IPS-18a (cell line): Measurements from ENCODE around the gene DBR1.
A peak's percentile ranks its signal among the peaks of the same experiment; 100 is the strongest.

Source experiments
- H3K27ac ChIP-seq: one replicate; pipeline ENCODE4 v1.5.1; 2013; ENCODE audit warnings: low read length
- H3K27me3 ChIP-seq: one replicate; pipeline ENCODE4 v1.6.1; 2013; ENCODE audit warnings: mild to moderate bottlenecking, low read length; ENCODE audit not compliant: control insufficient read depth, insufficient read depth
- H3K36me3 ChIP-seq: one replicate; pipeline ENCODE4 v1.6.1; 2013; ENCODE audit warnings: low read depth, low read length; ENCODE audit not compliant: control insufficient read depth
- H3K4me1 ChIP-seq: one replicate; pipeline ENCODE4 v1.6.1; 2013; ENCODE audit warnings: low read depth, low read length; ENCODE audit not compliant: control insufficient read depth
- H3K4me3 ChIP-seq: one replicate; pipeline ENCODE4 v1.5.1; 2013; ENCODE audit warnings: low read length
- H3K9ac ChIP-seq: one replicate; pipeline ENCODE4 v1.6.1; 2013; ENCODE audit warnings: mild to moderate bottlenecking, low read length, moderate library complexity
- H3K9me3 ChIP-seq: one replicate; pipeline ENCODE4 v1.6.1; 2013; ENCODE audit warnings: low read depth, low read length; ENCODE audit not compliant: control insufficient read depth

DBR1 gene, protein sequence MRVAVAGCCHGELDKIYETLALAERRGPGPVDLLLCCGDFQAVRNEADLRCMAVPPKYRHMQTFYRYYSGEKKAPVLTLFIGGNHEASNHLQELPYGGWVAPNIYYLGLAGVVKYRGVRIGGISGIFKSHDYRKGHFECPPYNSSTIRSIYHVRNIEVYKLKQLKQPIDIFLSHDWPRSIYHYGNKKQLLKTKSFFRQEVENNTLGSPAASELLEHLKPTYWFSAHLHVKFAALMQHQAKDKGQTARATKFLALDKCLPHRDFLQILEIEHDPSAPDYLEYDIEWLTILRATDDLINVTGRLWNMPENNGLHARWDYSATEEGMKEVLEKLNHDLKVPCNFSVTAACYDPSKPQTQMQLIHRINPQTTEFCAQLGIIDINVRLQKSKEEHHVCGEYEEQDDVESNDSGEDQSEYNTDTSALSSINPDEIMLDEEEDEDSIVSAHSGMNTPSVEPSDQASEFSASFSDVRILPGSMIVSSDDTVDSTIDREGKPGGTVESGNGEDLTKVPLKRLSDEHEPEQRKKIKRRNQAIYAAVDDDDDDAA

DNA sequence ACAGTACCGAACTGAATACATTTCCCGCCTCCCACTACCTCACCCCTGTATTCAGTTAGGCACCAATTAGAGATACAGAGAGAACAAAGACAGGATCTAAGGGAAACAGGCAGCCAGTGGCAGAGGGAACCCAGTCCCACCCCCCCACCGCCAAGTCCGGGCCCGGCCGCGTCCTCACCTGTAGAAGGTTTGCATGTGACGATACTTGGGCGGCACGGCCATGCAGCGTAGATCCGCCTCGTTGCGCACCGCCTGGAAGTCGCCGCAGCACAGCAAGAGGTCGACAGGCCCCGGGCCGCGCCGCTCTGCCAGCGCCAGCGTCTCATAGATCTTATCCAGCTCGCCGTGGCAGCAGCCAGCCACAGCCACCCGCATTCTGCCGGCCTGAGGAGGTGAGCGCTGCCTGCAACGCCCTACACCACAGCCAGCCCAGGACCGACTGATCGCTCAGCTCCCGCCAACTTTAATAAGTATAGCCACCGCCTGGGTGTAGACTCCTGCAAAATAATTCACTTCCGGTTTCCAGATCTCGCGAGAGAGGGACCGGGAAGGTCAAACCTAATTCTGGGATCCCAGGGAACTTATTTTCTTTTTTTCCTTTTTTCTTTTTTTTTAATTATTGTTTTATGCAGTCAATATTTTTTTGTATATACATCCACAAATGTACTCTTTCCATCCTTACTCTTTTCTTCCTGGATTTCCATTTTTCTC lies at the start of gene DBR1:
DBR1 (minus strand) TSS at position 501 of the 711 bp plus-strand sequence; CDS start at position 375, 126 bp downstream.
- H3K27ac ChIP-seq = no peak within 1 kb of the TSS
- no peaks in the 10 kb centered on the region for H3K4me1 ChIP-seq
- H3K36me3 ChIP-seq = peaks cover 24% of the 10 kb centered on the region
- no peaks in the 10 kb centered on the region for H3K27me3 ChIP-seq
- peak within 1 kb of the TSS; percentile 71 for H3K4me3 ChIP-seq
- peak within 1 kb of the TSS; percentile 75 for H3K9ac ChIP-seq
- no peaks in the 10 kb centered on the region for H3K9me3 ChIP-seq

DNA sequence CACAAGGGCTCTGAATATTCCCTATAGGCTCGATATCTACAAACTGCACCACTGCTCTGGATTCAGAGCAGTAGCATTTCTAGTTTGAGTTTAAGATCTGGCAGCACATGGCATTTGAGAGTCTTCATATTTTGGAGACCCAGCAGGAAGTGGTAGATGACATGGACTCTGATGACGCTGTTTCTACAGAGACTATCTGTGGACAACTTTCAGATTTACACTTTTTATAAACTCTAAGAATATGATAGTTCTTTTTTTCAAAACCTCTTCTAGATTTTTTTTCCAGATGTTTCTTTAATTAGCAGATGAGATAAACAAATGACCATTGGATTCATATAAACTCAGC lies 48.2 kb upstream of the DBR1 start:
- H3K9me3 ChIP-seq = no peaks in the 10 kb centered on the region
- no peaks in the 10 kb centered on the region for H3K4me1 ChIP-seq
- H3K27me3 ChIP-seq = no peaks in the 10 kb centered on the region
- no peak overlapping the region for H3K4me3 ChIP-seq
- no peak overlapping the region for H3K27ac ChIP-seq
- H3K36me3 ChIP-seq = peaks cover 33% of the 10 kb centered on the region
- H3K9ac ChIP-seq = no peak overlapping the region

DNA sequence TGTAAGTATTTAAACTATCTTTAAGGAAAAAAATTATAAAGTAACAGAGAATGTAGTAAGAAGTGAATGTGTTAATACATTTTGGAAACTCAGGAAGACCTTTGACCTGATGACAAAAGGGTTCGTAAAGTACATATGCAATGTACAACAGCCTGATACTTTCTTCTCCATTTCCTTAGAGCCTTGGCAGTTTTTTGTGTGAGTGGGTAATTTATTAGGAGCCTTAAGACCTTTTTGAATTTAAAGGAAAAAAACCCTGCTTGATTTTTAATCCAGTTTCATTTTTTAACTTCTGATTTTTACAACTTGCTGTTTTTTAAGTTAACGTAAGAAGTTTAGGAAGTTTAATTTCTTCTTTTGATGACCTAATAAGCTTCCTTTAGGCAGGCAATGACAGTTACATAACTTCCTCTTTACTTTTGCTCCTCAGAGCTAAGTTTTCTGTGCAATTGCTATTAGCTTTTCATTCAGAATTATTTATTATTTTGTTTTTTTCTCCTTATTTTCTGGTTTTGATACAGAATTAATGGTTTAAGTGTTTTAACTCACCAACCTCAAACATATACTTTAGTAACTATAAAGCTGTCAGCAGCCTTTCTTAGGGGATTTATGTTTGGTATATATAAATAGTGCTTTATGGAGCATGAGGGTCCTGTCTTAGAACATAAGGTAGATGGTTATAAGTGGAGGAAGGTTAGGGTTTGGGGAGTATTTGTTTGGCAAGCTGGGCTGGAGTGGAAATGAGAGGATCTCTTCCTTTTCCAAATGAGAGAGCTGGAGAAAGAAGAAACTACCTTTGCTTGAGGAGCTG lies 47.6 kb upstream of the DBR1 start:
- Histone ChIP-seq H3K4me3 (no peak overlapping the region), H3K4me1 (no peaks in the 10 kb centered on the region), H3K27ac (no peak overlapping the region), H3K9me3 (no peaks in the 10 kb centered on the region), H3K9ac (no peak overlapping the region), H3K36me3 (peaks cover 30% of the 10 kb centered on the region), H3K27me3 (no peaks in the 10 kb centered on the region)

DNA sequence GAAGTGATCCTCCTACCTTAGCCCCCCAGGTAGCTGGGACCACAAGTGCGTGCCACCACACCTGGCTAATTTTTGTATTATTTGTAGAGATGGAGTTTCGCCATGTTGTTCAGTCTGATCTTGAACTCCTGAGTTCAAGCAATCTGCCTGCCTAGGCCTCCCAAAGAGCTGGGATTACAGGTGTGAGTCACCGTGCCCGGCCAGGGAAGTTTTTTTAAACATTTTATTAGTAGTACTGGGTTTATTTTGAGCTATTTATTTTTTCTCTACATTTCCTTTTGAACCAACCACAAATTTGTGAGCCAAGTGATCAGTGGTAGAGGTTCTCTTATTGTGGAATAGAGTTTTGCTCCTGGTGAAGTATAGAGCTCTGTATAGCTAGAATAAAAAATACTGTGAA lies 46.1 kb upstream of the DBR1 start:
- H3K27me3 ChIP-seq = no peaks in the 10 kb centered on the region
- no peak overlapping the region for H3K27ac ChIP-seq
- H3K4me1 ChIP-seq = no peaks in the 10 kb centered on the region
- H3K4me3 ChIP-seq = no peak overlapping the region
- peaks cover 25% of the 10 kb centered on the region for H3K36me3 ChIP-seq
- no peak overlapping the region for H3K9ac ChIP-seq
- H3K9me3 ChIP-seq = no peaks in the 10 kb centered on the region

DNA sequence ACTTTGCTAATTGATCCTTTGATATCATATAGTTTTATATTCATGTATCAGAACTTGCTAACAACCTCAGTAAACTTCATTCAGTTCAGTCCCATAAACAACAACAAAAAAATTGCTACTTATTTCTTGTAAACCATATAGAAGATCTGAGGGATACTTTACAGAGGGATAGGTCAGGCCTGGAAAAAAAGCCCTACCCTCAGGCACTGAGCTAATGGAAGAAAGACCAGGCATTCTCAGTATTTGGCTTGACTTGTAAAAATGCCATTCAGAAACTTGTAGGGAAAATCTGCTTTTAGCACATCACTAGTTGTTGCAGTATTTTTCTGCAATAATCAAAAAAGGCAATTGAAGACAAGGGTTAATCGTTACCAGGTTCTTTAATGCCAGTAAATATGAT lies 45.5 kb upstream of the DBR1 start:
- no peaks in the 10 kb centered on the region for H3K4me1 ChIP-seq
- no peak overlapping the region for H3K4me3 ChIP-seq
- H3K27ac ChIP-seq = no peak overlapping the region
- H3K9ac ChIP-seq = no peak overlapping the region
- no peaks in the 10 kb centered on the region for H3K9me3 ChIP-seq
- peaks cover 21% of the 10 kb centered on the region for H3K36me3 ChIP-seq
- H3K27me3 ChIP-seq = no peaks in the 10 kb centered on the region

GRCh38 chr3:138219255-138219654 lies 44.5 kb upstream of the DBR1 start:
- Histone ChIP-seq H3K27me3 (no peaks in the 10 kb centered on the region), H3K9me3 (no peaks in the 10 kb centered on the region), H3K4me3 (no peak overlapping the region), H3K4me1 (no peaks in the 10 kb centered on the region), H3K9ac (no peak overlapping the region), H3K36me3 (peaks cover 12% of the 10 kb centered on the region), H3K27ac (no peak overlapping the region)

GRCh38 chr3:138213398-138214085 lies 38.8 kb upstream of the DBR1 start:
- H3K4me3 ChIP-seq = no peak overlapping the region
- H3K36me3 ChIP-seq = no peaks in the 10 kb centered on the region
- no peaks in the 10 kb centered on the region for H3K9me3 ChIP-seq
- peaks cover 11% of the 10 kb centered on the region for H3K4me1 ChIP-seq
- H3K27ac ChIP-seq = no peak overlapping the region
- no peaks in the 10 kb centered on the region for H3K27me3 ChIP-seq
- no peak overlapping the region for H3K9ac ChIP-seq

GRCh38 chr3:138210528-138210927 lies 35.8 kb upstream of the DBR1 start:
- Histone ChIP-seq H3K27ac (peak overlapping the region; percentile 21), H3K36me3 (no peaks in the 10 kb centered on the region), H3K4me3 (no peak overlapping the region), H3K4me1 (peaks cover 11% of the 10 kb centered on the region), H3K9ac (no peak overlapping the region), H3K9me3 (no peaks in the 10 kb centered on the region), H3K27me3 (no peaks in the 10 kb centered on the region)

- H3K4me3 ChIP-seq = no peak overlapping the region
- H3K9me3 ChIP-seq = no peaks in the 10 kb centered on the region
- no peak overlapping the region for H3K27ac ChIP-seq
- H3K27me3 ChIP-seq = no peaks in the 10 kb centered on the region
- H3K36me3 ChIP-seq = no peaks in the 10 kb centered on the region
- H3K9ac ChIP-seq = no peak overlapping the region
- peaks cover 17% of the 10 kb centered on the region for H3K4me1 ChIP-seq
Observed at GRCh38 chr3:138206196-138206595, 31.5 kb upstream of the DBR1 start.

DNA sequence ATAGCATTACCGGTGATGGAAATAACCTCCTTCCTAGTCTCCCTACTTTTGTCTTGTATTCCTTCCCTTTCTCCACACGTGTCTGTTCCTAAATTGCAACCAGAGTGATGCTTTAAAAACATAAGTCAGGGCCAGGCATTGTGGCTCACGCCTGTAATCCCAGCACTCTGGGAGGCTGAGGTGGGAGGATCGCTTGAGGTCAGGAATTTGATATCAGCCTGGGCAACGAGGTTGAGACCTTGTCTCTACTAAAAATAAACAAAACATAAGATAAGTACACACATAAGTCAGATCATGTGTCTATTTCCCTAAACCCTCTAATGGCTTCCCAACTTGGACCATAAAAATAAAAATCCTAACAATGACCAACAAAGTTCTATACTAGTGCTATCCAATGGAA lies 30.8 kb upstream of the DBR1 start:
- Histone ChIP-seq H3K27me3 (no peaks in the 10 kb centered on the region), H3K27ac (no peak overlapping the region), H3K36me3 (no peaks in the 10 kb centered on the region), H3K9ac (no peak overlapping the region), H3K4me1 (peaks cover 14% of the 10 kb centered on the region), H3K9me3 (no peaks in the 10 kb centered on the region), H3K4me3 (no peak overlapping the region)

GRCh38 chr3:138203938-138204337 lies 29.2 kb upstream of the DBR1 start:
- H3K9ac ChIP-seq = no peak overlapping the region
- H3K9me3 ChIP-seq = no peaks in the 10 kb centered on the region
- no peak overlapping the region for H3K4me3 ChIP-seq
- no peak overlapping the region for H3K27ac ChIP-seq
- no peaks in the 10 kb centered on the region for H3K36me3 ChIP-seq
- no peaks in the 10 kb centered on the region for H3K27me3 ChIP-seq
- H3K4me1 ChIP-seq = peaks cover 6% of the 10 kb centered on the region
